PC-3 (cell line): ENCODE measurements around the gene ABCG1. TPM values are rescaled to one million over a fixed set of nuclear protein-coding genes. Genes with fewer than 3 reads are reported as not detected.

Source experiments
- ATAC-seq: fragments of 200-7000 bp; cut with Tn5 transposase; 2 replicates; pipeline ENCODE4 v1.9.1; 2020; ENCODE audit warnings: mild to moderate bottlenecking, moderate library complexity
- BruUV-seq: library from RNA; stranded (reverse); fragments of 400-500 nt; replicated peaks from 2 replicates; lab custom pipeline; 2021; lab: Mats Ljungman, UMichigan
- CTCF ChIA-PET: fragments of 300-600 bp; sonication (Branson Sonifier 250); formaldehyde crosslinking; loops from one replicate; lab custom pipeline; 2022; ENCODE audit warnings: antibody characterized with exemption; lab: Charles Lee
- POLR2A ChIA-PET: fragments of 300-600 bp; sonication (Branson Sonifier 250); formaldehyde crosslinking; loops from one replicate; lab custom pipeline; 2022; ENCODE audit warnings: antibody characterized with exemption; ENCODE audit not compliant: unreplicated experiment; lab: Charles Lee
- DNase-seq: peaks from one replicate; pipeline ENCODE4 v3.0.0-alpha.2; 2015
- H2AFZ ChIP-seq: fragments of 300-600 bp; sonication (generic); 2 replicates; pipeline ENCODE4 v1.6.0; 2016; ENCODE audit warnings: antibody characterized with exemption, low read length
- H3F3A ChIP-seq: fragments of 300-600 bp; sonication (generic); one replicate; pipeline ENCODE4 v1.6.0; 2017; ENCODE audit warnings: antibody characterized with exemption, low read length, control low read depth, mild to moderate bottlenecking; ENCODE audit not compliant: unreplicated experiment
- H3K27ac ChIP-seq: fragments of 300-600 bp; sonication (generic); 2 replicates; pipeline ENCODE4 v1.5.1; 2016; ENCODE audit warnings: mild to moderate bottlenecking, low read length
- H3K27me3 ChIP-seq: fragments of 300-600 bp; sonication (generic); 2 replicates; pipeline ENCODE4 v1.6.1; 2016; ENCODE audit warnings: low read length, mixed read lengths
- H3K36me3 ChIP-seq: fragments of 300-600 bp; sonication (generic); 2 replicates; pipeline ENCODE4 v1.6.1; 2016; ENCODE audit warnings: low read depth, mixed run types, low read length, mixed read lengths
- H3K4me1 ChIP-seq: fragments of 300-600 bp; sonication (generic); 2 replicates; pipeline ENCODE4 v1.5.1; 2016; ENCODE audit warnings: low read length; ENCODE audit not compliant: insufficient read depth
- H3K4me2 ChIP-seq: fragments of 300-600 bp; sonication (generic); 2 replicates; pipeline ENCODE4 v1.6.0; 2016; ENCODE audit warnings: low read length
- H3K4me3 ChIP-seq: fragments of 300-600 bp; sonication (generic); 2 replicates; pipeline ENCODE4 v1.5.1; 2016; ENCODE audit warnings: mild to moderate bottlenecking, low read length, mixed read lengths
- H3K79me2 ChIP-seq: fragments of 300-600 bp; sonication (generic); 2 replicates; pipeline ENCODE4 v1.6.1; 2017; ENCODE audit warnings: low read length, mixed read lengths
- H3K9ac ChIP-seq: fragments of 300-600 bp; sonication (generic); 2 replicates; pipeline ENCODE4 v1.6.0; 2016; ENCODE audit warnings: mild to moderate bottlenecking, low read length
- H3K9me2 ChIP-seq: fragments of 300-600 bp; sonication (generic); replicated peaks from 2 replicates; pipeline ENCODE4 v1.6.1; 2016; ENCODE audit warnings: mixed run types, low read length, mixed read lengths
- H3K9me3 ChIP-seq: fragments of 300-600 bp; sonication (generic); 2 replicates; pipeline ENCODE4 v1.6.1; 2016; ENCODE audit warnings: low read length, mixed read lengths
- H4K20me1 ChIP-seq: fragments of 300-600 bp; sonication (generic); 2 replicates; pipeline ENCODE4 v1.6.1; 2016; ENCODE audit warnings: low read length, mixed read lengths
- CTCF ChIP-seq: fragments of 300-600 bp; sonication (generic); conservative IDR thresholded peaks from 2 replicates; pipeline ENCODE4 v1.5.1; 2017; ENCODE audit warnings: antibody characterized with exemption, low read depth, mild to moderate bottlenecking, low read length
- EZH2 ChIP-seq: fragments of 300-600 bp; sonication (generic); IDR thresholded peaks from one replicate; pipeline ENCODE4 v1.6.1; 2017; ENCODE audit warnings: antibody characterized with exemption, mild to moderate bottlenecking, low read length; ENCODE audit not compliant: unreplicated experiment
- EZH2phosphoT487 ChIP-seq: fragments of 300-600 bp; sonication (generic); IDR thresholded peaks from 2 replicates; pipeline ENCODE4 v1.6.1; 2018; ENCODE audit warnings: mild to moderate bottlenecking, antibody characterized with exemption, low read length, borderline replicate concordance
- intact Hi-C: fragments of 100-400 bp; cut with micrococcal nuclease; formaldehyde crosslinking; loops from 2 replicates; pipeline ENCODE4 v1.9.0; 2023
- total RNA-seq: library from RNA; depleted of rRNA; stranded (reverse); fragments of >200 nt; gene quantifications from 2 replicates; pipeline ENCODE4 v1.2.3, GENCODE V29; 2014

Gene ABCG1
- total RNA-seq, 1 experiment from 2014 or later: 0.66 TPM

GRCh38 chr21:42271065-42271464, 52.1 kb downstream of the ABCG1 start:
- ChIA-PET POLR2A (no interaction called here), CTCF (interaction anchor here (0.8 kb wide), 1 partner anchor 12 kb away, joined by 6 read pairs; no protein-coding TSS in a partner anchor)
- Histone ChIP-seq H3K4me1 (no peaks in the 10 kb centered on the region), H2AFZ (no peak overlapping the region), H3K79me2 (no peaks in the 10 kb centered on the region), H3K9ac (no peak overlapping the region), H4K20me1 (no peaks in the 10 kb centered on the region), H3K36me3 (no peaks in the 10 kb centered on the region), H3K27me3 (no peaks in the 10 kb centered on the region), H3K4me2 (no peak overlapping the region), H3K4me3 (no peak overlapping the region), H3F3A (no peaks in the 10 kb centered on the region), H3K27ac (no peak overlapping the region), H3K9me3 (no peaks in the 10 kb centered on the region), H3K9me2 (no peaks in the 10 kb centered on the region)
- no TSS peak for BruUV-seq
- intact Hi-C loops: no loop called here
- TF ChIP-seq EZH2phosphoT487 (no peak), EZH2 (no peak), CTCF (no peak)
- no peak for DNase-seq
- no peak for ATAC-seq

- H3K36me3 ChIP-seq: no peaks in the 10 kb centered on the region
- H3K9me2 ChIP-seq: no peaks in the 10 kb centered on the region
- H3K4me3 ChIP-seq: no peak overlapping the region
- H3K9me3 ChIP-seq: no peaks in the 10 kb centered on the region
- no peaks in the 10 kb centered on the region for H3K4me1 ChIP-seq
- no peaks in the 10 kb centered on the region for H3K79me2 ChIP-seq
- ChIA-PET CTCF (no interaction called here), POLR2A (no interaction called here)
- H3K27ac ChIP-seq: no peak overlapping the region
- no peak overlapping the region for H3K4me2 ChIP-seq
- ATAC-seq (no peak), DNase-seq (no peak)
- no peaks in the 10 kb centered on the region for H3K27me3 ChIP-seq
- BruUV-seq: no TSS peak
- H4K20me1 ChIP-seq: no peaks in the 10 kb centered on the region
- no peaks in the 10 kb centered on the region for H3F3A ChIP-seq
- intact Hi-C loops: no loop called here
- H3K9ac ChIP-seq: no peak overlapping the region
- H2AFZ ChIP-seq: no peak overlapping the region
- TF ChIP-seq EZH2phosphoT487 (no peak), CTCF (no peak), EZH2 (no peak)
Observed at GRCh38 chr21:42272109-42272962, 53.4 kb downstream of the ABCG1 start.

- Histone ChIP-seq H3K4me3 (no peak overlapping the region), H3K9me3 (no peaks in the 10 kb centered on the region), H3F3A (no peaks in the 10 kb centered on the region), H3K27ac (no peak overlapping the region), H2AFZ (no peak overlapping the region), H3K9me2 (no peaks in the 10 kb centered on the region), H3K9ac (no peak overlapping the region), H3K4me2 (no peak overlapping the region), H3K79me2 (no peaks in the 10 kb centered on the region), H3K36me3 (no peaks in the 10 kb centered on the region), H3K4me1 (no peaks in the 10 kb centered on the region), H3K27me3 (no peaks in the 10 kb centered on the region), H4K20me1 (no peaks in the 10 kb centered on the region)
- DNase-seq (no peak), ATAC-seq (no peak)
- intact Hi-C loops: no loop called here
- POLR2A ChIA-PET: no interaction called here
- no TSS peak for BruUV-seq
- CTCF ChIA-PET: no interaction called here
- TF ChIP-seq EZH2: no peak
- no peak for TF ChIP-seq EZH2phosphoT487
- no peak for TF ChIP-seq CTCF
Observed at GRCh38 chr21:42272984-42273600, 54.2 kb downstream of the ABCG1 start.
